ENCODE results near the gene ZFYVE27. TPM values are rescaled to one million over a fixed set of nuclear protein-coding genes. Genes with fewer than 3 reads are reported as not detected.
A peak's percentile ranks its signal among the peaks of the same experiment; 100 is the strongest.

The ZFYVE27 gene
- total RNA-seq, 1 experiment from 2014 or later: 45.5 TPM

DNA sequence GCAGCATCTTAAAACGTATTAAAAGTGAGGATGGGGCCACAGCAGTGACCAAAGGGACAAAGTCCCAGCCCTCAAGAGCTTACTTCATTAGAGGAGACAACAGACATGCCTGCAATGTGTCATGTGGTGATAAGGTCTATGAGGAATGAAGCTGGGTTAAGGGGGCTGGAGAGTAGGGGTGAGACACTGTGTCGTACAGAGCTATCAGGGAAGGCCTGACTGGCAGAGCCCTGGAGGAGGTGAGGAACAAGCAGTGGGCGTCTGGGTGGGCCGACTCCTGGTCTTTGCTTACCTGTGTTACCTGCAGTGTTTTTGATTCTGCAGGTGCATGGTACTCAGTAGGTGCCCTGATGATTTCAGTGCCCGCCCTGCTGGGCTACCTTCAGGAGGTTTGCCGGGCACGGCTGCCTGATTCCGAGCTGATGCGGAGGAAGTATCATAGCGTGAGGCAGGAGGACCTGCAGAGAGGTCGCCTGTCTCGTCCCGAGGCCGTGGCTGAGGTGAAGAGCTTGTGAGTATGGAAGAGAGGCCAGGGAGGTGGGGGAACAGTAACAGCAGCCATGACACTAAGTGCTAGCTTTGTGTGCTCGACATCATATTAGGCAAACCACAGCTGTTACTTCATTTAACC is 7.6 kb downstream of the ZFYVE27 start:
- no peak for DNase-seq (ENCODE audit: low spot score)

GRCh38 chr10:97747573-97747972 is 10.6 kb downstream of the ZFYVE27 start:
- DNase-seq (ENCODE audit: low spot score): no peak

GRCh38 chr10:97748116-97748515 is 11.2 kb downstream of the ZFYVE27 start:
- no peak for DNase-seq (ENCODE audit: low spot score)

DNA sequence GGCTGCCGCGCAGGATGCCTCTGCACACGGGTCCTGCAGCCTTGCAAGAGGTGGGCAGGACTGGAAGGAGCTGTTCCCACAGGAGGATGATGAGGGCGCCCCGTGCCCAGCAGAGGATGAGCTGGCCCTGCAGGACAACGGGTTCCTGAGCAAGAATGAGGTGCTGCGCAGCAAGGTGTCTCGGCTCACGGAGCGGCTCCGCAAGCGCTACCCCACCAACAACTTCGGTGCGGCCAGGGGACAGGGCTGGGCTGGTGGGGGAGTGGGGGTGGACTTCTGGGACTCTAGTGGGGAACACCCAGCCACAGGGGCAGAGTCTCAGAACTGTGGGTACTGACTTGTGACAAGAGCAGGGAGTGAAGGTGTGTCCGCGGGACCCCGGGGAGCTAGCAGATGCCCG is 16.0 kb downstream of the ZFYVE27 start:
- DNase-seq (ENCODE audit: low spot score): no peak

- no peak for DNase-seq (ENCODE audit: low spot score)
Observed at GRCh38 chr10:97754726-97755125, 17.8 kb downstream of the ZFYVE27 start.

DNA sequence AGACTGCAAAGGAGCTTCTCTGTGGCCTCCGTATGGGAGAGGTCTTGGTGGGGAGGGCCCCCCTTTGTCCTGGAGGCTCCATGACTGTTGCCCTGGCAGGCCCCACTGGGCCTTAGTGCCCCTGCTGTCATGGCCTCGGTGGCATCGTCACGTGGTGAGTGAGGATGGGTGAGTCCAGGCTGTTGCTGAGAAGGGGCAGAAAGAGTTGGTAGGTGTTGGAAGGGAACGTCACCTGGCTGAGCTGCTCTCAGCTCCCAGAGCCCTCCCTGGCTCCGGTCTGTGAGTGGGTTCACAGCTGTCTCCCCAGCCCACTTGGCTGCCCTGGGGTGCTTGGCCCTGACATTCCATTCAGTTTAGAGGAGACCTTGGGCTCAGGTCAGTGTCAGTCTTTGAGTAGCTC is 18.8 kb downstream of the ZFYVE27 start:
- DNase-seq (ENCODE audit: low spot score): no peak

GRCh38 chr10:97757471-97757870 is 20.5 kb downstream of the ZFYVE27 start:
- DNase-seq (ENCODE audit: low spot score): no peak

DNA sequence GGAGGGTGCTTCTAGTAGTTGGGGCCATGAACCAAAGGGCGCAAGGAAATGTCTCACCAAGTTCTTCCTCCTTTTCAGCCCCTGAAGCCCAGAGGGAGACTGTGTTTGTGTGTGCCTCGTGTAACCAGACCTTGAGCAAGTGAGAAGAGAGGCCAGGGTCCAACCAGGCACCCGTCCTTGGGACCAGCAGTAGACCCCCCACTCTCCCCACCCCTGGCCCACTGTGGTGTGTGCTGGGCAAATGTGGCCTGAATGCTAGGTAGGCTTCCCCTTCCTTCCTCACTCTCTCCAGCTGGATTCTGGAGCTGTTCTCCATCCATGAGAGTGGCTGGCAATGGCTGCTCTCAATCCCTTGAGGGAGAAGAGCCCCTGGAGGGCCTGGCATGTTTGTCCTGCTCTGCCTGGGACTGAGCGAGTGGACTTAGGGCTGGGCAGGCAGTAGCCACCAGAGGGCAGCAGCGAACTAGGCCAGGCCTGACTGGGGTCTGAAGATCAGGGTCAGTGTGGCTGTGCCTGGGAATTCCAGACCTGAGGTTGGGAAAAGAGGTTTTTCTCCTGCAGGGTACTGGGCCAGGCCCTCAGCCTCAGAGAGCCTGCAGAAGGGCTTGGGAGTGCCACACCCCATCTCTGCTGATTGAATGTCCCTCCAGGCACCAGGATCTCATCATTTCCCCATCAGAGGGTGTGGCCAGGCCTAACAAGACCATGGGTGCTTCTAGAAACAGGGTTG is 22.4 kb downstream of the ZFYVE27 start:
- peak; percentile 83 for DNase-seq (ENCODE audit: low spot score)

DNA sequence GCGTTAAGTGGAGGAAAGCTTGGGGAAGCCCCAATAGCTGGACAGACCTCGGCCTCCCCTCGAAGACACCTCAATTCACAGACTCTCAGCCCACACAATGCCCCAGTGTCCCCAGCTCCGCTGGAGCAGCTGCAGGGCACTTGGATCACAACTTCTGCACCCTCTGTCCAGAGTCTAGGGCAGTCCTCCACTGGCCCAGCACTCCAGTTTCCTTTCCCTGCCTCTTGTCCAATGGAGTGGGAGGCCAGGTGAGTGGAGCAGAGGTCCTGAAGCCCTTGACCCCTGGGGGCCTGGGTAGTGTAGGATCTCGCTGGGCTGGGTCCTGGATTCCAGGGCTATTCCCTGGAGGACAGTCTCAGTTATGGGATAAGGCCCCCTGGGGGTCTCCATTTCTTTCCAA is 23.0 kb downstream of the ZFYVE27 start:
- no peak for DNase-seq (ENCODE audit: low spot score)

- DNase-seq (ENCODE audit: low spot score): no peak
Observed at GRCh38 chr10:97760461-97761257, 23.7 kb downstream of the ZFYVE27 start.

- DNase-seq (ENCODE audit: low spot score): no peak
Observed at GRCh38 chr10:97761331-97761865, 24.5 kb downstream of the ZFYVE27 start.

- no peak for DNase-seq (ENCODE audit: low spot score)
Observed at GRCh38 chr10:97762056-97762455, 25.1 kb downstream of the ZFYVE27 start.

DNA sequence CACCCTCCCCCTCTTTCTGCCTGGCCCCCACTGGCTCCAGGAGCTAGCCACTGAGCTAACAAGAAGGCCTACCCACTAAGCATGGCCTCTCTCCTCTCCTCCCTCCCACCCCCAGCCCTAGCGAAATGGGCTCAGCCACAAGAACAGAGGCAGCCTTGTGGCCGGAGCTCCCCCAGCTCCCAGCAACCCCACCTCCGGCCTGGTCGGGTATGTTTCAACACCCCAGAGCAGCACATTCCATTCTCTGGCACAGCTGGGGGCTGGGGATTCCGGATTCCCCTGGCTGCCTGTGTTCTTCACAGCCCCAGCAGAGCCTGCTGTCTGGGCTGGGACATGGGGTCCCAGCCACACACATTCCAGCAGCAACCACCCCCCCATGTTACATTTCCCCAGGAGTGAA is 25.9 kb downstream of the ZFYVE27 start:
- DNase-seq (ENCODE audit: low spot score): no peak

DNA sequence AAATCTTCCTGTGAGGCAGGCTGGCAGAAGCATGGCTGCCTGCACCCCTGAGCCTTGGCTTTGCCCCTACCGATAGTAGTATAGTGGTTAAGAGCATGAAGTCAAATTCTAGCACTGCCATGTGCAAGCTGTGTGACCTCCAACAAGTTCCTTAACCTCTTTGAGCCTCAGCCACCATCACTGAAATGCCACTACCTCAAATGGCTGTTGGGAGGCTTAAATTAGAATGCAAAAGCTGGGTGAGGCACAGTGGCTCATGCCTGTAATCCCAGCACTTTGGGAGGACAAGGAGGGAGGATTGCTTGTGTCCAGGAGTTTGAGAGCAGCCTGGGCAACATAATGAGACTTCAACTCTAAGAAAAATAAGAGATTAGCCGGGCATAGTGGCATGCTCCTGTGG is 26.5 kb downstream of the ZFYVE27 start:
- no peak for DNase-seq (ENCODE audit: low spot score)

DNA sequence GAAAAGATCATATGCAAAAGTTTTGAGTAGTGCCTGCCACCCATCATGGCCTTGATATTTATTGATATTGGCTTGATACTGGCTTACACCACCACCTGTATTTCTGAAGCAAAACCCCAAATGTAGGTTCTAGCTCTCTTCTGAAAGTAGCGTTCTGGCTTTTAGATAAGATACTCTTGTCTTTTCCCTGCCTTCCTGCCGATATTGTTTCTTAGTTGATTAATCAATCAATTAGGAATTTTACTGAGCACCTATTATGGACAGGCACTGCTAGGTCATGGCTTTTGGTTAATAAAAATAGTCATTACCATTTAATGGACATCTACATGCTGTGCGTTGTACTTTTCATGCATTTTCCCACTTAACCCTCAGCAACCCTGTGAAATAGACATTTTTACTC is 27.0 kb downstream of the ZFYVE27 start:
- DNase-seq (ENCODE audit: low spot score): no peak

DNA sequence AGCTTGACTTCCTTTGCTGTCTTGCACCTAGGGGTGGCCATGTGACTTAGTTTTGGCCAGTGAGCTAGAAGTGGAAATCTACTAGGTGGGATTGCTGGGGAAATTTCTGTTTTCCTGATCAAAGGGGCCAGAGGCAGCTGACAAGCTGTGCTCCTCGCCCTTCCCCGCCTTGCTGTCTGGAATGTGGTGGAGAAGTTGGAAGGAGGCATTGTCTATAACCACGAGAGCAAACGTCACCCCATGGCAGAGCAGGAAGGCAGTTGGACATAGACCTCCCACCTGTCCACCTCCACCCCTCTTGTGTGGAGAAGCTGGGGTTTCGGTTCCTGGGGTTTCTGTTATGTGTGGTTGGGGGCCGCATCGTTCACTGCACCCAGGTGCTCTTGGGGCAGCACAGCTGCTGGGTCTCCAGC is 27.6 kb downstream of the ZFYVE27 start:
- DNase-seq (ENCODE audit: low spot score): peak; percentile 56

DNA sequence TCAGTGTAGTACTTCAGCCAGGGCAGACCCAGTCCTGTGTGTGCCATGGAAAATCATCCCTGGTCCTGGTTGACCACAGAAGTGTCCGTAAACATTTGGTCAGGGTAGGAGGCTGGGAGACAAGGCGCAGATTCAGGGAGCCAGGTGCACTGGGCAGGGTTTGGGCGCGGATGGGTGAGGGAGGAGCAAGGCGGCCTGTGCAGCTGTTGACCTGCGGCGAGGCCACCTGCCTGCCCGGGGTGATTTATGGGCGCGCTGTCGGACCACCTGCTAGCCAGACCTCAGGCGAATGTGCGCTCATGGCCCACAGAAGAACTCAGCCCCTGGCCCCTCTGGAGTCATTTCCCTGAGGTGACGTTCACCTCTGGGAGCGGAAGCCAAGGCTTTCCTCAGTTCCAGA is 28.3 kb downstream of the ZFYVE27 start:
- no peak for DNase-seq (ENCODE audit: low spot score)

DNA sequence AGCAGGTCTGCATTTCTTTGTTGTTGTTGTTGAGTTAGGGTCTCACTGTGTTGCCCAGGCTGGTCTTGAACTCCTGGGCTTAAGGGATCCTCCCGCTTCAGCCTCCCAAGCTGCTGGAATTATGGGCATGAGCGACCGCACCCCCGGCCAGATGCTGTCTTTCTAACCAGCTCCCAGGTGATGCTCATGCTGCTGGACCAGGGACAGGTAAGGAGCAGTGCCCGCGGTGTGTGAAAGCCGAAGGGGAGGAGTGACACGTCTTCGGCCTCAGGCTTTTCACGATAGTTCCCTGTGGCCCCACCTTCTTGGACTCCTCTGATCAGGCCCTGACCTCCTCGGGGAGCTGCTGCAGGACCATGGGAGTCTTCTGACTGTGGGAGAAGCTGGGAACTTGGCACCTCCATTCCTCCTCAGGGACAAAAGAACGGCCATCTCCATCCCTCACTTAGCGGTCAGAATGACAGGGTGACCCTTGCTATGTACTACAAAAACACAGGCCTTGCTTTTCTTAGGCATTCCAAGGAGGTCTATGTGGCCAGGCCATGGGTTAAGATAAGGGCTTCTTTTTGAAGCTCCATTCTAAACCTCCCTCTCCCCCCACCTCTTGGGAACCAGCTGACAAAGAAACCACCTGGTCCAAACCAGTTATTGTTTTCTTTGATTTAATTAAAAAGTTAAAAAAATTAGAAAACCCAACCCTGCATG is 29.3 kb downstream of the ZFYVE27 start:
- DNase-seq (ENCODE audit: low spot score): no peak

- no peak for DNase-seq (ENCODE audit: low spot score)
Observed at GRCh38 chr10:97766996-97767924, 30.3 kb downstream of the ZFYVE27 start.
